ENCODE data around the gene SAA4. TPM values are rescaled to one million over a fixed set of nuclear protein-coding genes. Genes with fewer than 3 reads are reported as not detected.
"Not testable (repeated sequence)": the region's sequence is repeated elsewhere in the genome, so short reads cannot be mapped to it uniquely, and the experiment has no call there.

SAA4 gene
- polyA plus RNA-seq, 1 donor from 2014 or later: 0.58 TPM

DNA sequence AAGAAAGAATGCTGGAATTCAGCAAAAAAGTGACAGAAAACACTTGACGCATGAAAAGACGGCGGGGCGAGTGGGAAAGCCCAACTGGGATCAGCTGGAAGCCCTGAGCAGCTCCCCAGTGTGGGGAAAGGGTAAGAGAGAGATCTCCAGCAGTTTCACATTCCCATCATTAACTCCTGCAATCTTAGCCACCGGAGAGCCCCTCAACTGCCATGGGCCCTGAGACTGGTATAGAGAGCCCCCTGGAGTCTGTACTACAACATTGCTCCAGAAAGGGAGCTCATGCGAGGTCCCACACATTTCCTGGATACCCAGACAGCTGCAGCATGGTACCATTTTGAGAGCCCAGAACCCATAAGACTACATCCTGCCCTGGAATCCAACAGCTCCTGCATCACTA, 32.9 kb downstream of the SAA4 start:
- H3K27me3 ChIP-seq (ENCODE audit: insufficient read depth, low read depth, low read length): no peaks in the 10 kb centered on the region
- H3K79me2 ChIP-seq (replicated peaks; ENCODE audit: insufficient read depth, low read length): no peaks in the 10 kb centered on the region
- H2AFZ ChIP-seq (ENCODE audit: low read depth, low read length): no peak overlapping the region
- H3K9ac ChIP-seq (ENCODE audit: low read length): no peak overlapping the region
- no peak overlapping the region for H3K27ac ChIP-seq (ENCODE audit: low read length)
- H3K9me2 ChIP-seq (ENCODE audit: insufficient read depth, low read length): no peaks in the 10 kb centered on the region
- no peaks in the 10 kb centered on the region for H3F3A ChIP-seq (ENCODE audit: insufficient read depth, low read length, poor library complexity, severe bottlenecking)
- no peak overlapping the region for H3K4me2 ChIP-seq (ENCODE audit: low read length)
- H3K4me3 ChIP-seq (ENCODE audit: low read length): no peak overlapping the region
- no peak for TF ChIP-seq SMC3 (conservative IDR thresholded peaks at IDR 0.05; ENCODE audit: poor library complexity)
- no peaks in the 10 kb centered on the region for H4K20me1 ChIP-seq (ENCODE audit: insufficient read depth)
- no peaks in the 10 kb centered on the region for H3K9me3 ChIP-seq (ENCODE audit: low read length)
- no peaks in the 10 kb centered on the region for H3K36me3 ChIP-seq (ENCODE audit: insufficient read depth, low read length)

DNA sequence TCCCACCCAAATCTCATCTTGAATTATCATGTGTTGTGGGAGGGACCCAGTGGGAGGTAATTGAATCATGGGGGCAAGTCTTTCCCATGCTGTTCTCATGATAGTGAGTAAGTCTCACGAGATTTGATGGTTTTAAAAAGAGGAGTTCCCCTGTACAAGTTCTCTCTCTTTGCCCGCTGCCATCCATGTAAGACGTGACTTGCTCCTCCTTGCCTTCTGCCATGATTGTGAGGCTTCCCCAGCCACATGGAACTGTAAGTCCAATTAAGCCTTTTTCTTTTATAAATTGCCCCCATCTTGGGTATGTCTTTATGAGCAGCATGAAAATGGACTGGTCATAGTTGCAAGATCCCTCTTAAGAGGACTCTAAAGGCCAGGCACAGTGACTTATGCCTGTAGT, 38.9 kb downstream of the SAA4 start:
- H3K9me2 ChIP-seq (ENCODE audit: insufficient read depth, low read length); H3K9ac ChIP-seq (ENCODE audit: low read length); H3K4me2 ChIP-seq (ENCODE audit: low read length); H3K4me3 ChIP-seq (ENCODE audit: low read length); H3K27ac ChIP-seq (ENCODE audit: low read length); H4K20me1 ChIP-seq (ENCODE audit: insufficient read depth); H3K36me3 ChIP-seq (ENCODE audit: insufficient read depth, low read length); H3K27me3 ChIP-seq (ENCODE audit: insufficient read depth, low read depth, low read length); H2AFZ ChIP-seq (ENCODE audit: low read depth, low read length); H3K9me3 ChIP-seq (ENCODE audit: low read length); H3K79me2 ChIP-seq (replicated peaks; ENCODE audit: insufficient read depth, low read length); H3F3A ChIP-seq (ENCODE audit: insufficient read depth, low read length, poor library complexity, severe bottlenecking): not testable (repeated sequence)

DNA sequence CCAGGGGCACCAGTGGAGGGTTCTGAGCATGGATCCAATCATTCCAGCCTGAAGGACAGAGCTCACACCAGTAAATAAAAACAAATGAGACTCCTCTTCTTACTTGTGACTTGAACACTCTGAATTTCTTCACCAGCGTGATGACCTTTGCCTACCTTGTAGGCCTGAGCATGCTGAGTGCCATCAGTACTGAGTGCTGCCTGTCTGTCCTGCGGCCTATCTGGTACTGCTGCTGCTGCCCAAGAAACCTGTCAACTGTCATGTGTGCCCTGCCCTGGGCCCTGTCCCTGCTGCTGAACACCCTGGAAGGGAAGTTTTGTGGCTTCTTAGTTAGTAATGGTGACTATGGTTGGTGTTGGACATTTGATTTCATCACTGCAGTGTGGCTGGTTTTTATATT, 40.1 kb downstream of the SAA4 start:
- Histone ChIP-seq H3K4me2 (ENCODE audit: low read length) (no peak overlapping the region), H3K27ac (ENCODE audit: low read length) (no peak overlapping the region), H3K4me3 (ENCODE audit: low read length) (no peak overlapping the region), H3K9ac (ENCODE audit: low read length) (no peak overlapping the region), H2AFZ (ENCODE audit: low read depth, low read length) (no peak overlapping the region), H3K36me3 (ENCODE audit: insufficient read depth, low read length) (no peaks in the 10 kb centered on the region), H3K27me3 (ENCODE audit: insufficient read depth, low read depth, low read length) (no peaks in the 10 kb centered on the region), H3K79me2 (replicated peaks; ENCODE audit: insufficient read depth, low read length) (no peaks in the 10 kb centered on the region), H4K20me1 (ENCODE audit: insufficient read depth) (no peaks in the 10 kb centered on the region), H3K9me2 (ENCODE audit: insufficient read depth, low read length) (no peaks in the 10 kb centered on the region), H3K9me3 (ENCODE audit: low read length) (no peaks in the 10 kb centered on the region), H3F3A (ENCODE audit: insufficient read depth, low read length, poor library complexity, severe bottlenecking) (no peaks in the 10 kb centered on the region)
- TF ChIP-seq REST (IDR thresholded peaks at IDR 0.05; ENCODE audit: borderline replicate concordance) (no peak), MXI1 (conservative IDR thresholded peaks at IDR 0.05; ENCODE audit: poor library complexity, severe bottlenecking) (no peak)

- no peak overlapping the region for H2AFZ ChIP-seq (ENCODE audit: low read depth, low read length)
- H3K79me2 ChIP-seq (replicated peaks; ENCODE audit: insufficient read depth, low read length): no peaks in the 10 kb centered on the region
- no peaks in the 10 kb centered on the region for H4K20me1 ChIP-seq (ENCODE audit: insufficient read depth)
- no peaks in the 10 kb centered on the region for H3F3A ChIP-seq (ENCODE audit: insufficient read depth, low read length, poor library complexity, severe bottlenecking)
- H3K4me2 ChIP-seq (ENCODE audit: low read length): no peak overlapping the region
- H3K27ac ChIP-seq (ENCODE audit: low read length): no peak overlapping the region
- TF ChIP-seq REST (IDR thresholded peaks at IDR 0.05; ENCODE audit: borderline replicate concordance) (no peak), POLR2AphosphoS5 (IDR thresholded peaks at IDR 0.05) (no peak), RAD21 (conservative IDR thresholded peaks at IDR 0.05) (no peak), EP300 (conservative IDR thresholded peaks at IDR 0.05; ENCODE audit: poor library complexity, severe bottlenecking) (no peak), TAF1 (IDR thresholded peaks at IDR 0.05; ENCODE audit: low read depth) (no peak), EZH2 (IDR thresholded peaks at IDR 0.05; ENCODE audit: borderline replicate concordance, insufficient read depth, low read length, poor library complexity, severe bottlenecking) (no peak), MXI1 (conservative IDR thresholded peaks at IDR 0.05; ENCODE audit: poor library complexity, severe bottlenecking) (no peak), SMC3 (conservative IDR thresholded peaks at IDR 0.05; ENCODE audit: poor library complexity) (no peak)
- TF ChIP-seq, protein P1, sequence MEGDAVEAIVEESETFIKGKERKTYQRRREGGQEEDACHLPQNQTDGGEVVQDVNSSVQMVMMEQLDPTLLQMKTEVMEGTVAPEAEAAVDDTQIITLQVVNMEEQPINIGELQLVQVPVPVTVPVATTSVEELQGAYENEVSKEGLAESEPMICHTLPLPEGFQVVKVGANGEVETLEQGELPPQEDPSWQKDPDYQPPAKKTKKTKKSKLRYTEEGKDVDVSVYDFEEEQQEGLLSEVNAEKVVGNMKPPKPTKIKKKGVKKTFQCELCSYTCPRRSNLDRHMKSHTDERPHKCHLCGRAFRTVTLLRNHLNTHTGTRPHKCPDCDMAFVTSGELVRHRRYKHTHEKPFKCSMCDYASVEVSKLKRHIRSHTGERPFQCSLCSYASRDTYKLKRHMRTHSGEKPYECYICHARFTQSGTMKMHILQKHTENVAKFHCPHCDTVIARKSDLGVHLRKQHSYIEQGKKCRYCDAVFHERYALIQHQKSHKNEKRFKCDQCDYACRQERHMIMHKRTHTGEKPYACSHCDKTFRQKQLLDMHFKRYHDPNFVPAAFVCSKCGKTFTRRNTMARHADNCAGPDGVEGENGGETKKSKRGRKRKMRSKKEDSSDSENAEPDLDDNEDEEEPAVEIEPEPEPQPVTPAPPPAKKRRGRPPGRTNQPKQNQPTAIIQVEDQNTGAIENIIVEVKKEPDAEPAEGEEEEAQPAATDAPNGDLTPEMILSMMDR (IDR thresholded peaks at IDR 0.05; ENCODE audit: poor library complexity, severe bottlenecking): no peak
- H3K36me3 ChIP-seq (ENCODE audit: insufficient read depth, low read length): no peaks in the 10 kb centered on the region
- no peaks in the 10 kb centered on the region for H3K9me2 ChIP-seq (ENCODE audit: insufficient read depth, low read length)
- H3K9me3 ChIP-seq (ENCODE audit: low read length): no peaks in the 10 kb centered on the region
- H3K9ac ChIP-seq (ENCODE audit: low read length): no peak overlapping the region
- no peaks in the 10 kb centered on the region for H3K27me3 ChIP-seq (ENCODE audit: insufficient read depth, low read depth, low read length)
- H3K4me3 ChIP-seq (ENCODE audit: low read length): no peak overlapping the region
Observed at GRCh38 chr11:18193010-18193409, 43.6 kb downstream of the SAA4 start.
